Measurements from ENCODE around the gene USP49.

GRCh38 chr6:41900861-41901260 lies 5.7 kb upstream of the USP49 start:
- TF ChIP-seq ETV6 (CRISPR knock-in tag; conservative IDR thresholded peaks at IDR 0.05) (no peak), BRCA1 (CRISPR knock-in tag; IDR thresholded peaks at IDR 0.05) (no peak), CEBPG (CRISPR knock-in tag; IDR thresholded peaks at IDR 0.05) (no peak), CEBPB (IDR thresholded peaks at IDR 0.05; ENCODE audit: borderline replicate concordance, low read depth, low read length) (no peak), POLR2A (IDR thresholded peaks at IDR 0.05; ENCODE audit: insufficient read depth in 1 of 2, low read depth in 2 of 2, low read length in 2 of 2) (no peak), CTCF (CRISPR knock-in tag; IDR thresholded peaks at IDR 0.05) (no peak)
